ENCODE measurements around the gene TMEM18.

The TMEM18 gene

GRCh38 chr2:675460-675859, 1.7 kb downstream of the TMEM18 start:
- peak overlapping the region; percentile 5 for H4K91ac ChIP-seq (ENCODE audit: low read length)
- peaks cover 18% of the 10 kb centered on the region for H3K79me1 ChIP-seq (replicated peaks; ENCODE audit: low read length, poor library complexity, severe bottlenecking)
- H3K18ac ChIP-seq (ENCODE audit: low read depth in 1 of 2, low read length in 2 of 2), result no peak overlapping the region
- no peak overlapping the region for H2BK120ac ChIP-seq (ENCODE audit: low read depth, low read length)
- H3K23ac ChIP-seq (ENCODE audit: low read length in 2 of 2), result no peak overlapping the region
- H3K14ac ChIP-seq (ENCODE audit: low read length in 2 of 2), result no peak overlapping the region
- H3K4ac ChIP-seq (ENCODE audit: low read depth in 1 of 2, low read length in 2 of 2), result no peak overlapping the region
- H3K36me3 ChIP-seq (ENCODE audit: control insufficient read depth in 1 of 2, insufficient read depth in 2 of 2, low read depth in 1 of 2, low read length in 2 of 2), result peaks cover 16 to 24% of the 10 kb centered on the region in 2 experiments
- no peak overlapping the region for H2BK5ac ChIP-seq (ENCODE audit: low read depth, low read length, poor library complexity, severe bottlenecking)
- peak overlapping the region in 1 of 2 experiments; percentile 89 for H3K4me3 ChIP-seq (ENCODE audit: insufficient read depth in 1 of 2, low read depth in 1 of 2, low read length in 2 of 2)
- no peaks in the 10 kb centered on the region for H3K9me3 ChIP-seq (ENCODE audit: control insufficient read depth, low read length)
- 97% methylated on average over 8 of the region's 9 CpGs for WGBS
- H4K8ac ChIP-seq (ENCODE audit: low read length), result no peak overlapping the region
- peaks cover 21% of the 10 kb centered on the region for H3K4me1 ChIP-seq (ENCODE audit: control insufficient read depth, insufficient read depth, low read depth, low read length)
- peak overlapping the region in 1 of 2 experiments; percentile 23 for H2BK12ac ChIP-seq (ENCODE audit: low read length in 2 of 2)
- no peaks in the 10 kb centered on the region for H3K27me3 ChIP-seq (ENCODE audit: control insufficient read depth in 1 of 2, insufficient read depth in 1 of 2, low read length in 2 of 2)
- peak overlapping the region; percentile 22 for H3K27ac ChIP-seq (ENCODE audit: low read length, poor library complexity, severe bottlenecking)
- H2AFZ ChIP-seq (ENCODE audit: low read depth, low read length), result no peak overlapping the region
- H2BK15ac ChIP-seq (ENCODE audit: low read depth, poor library complexity, severe bottlenecking), result no peak overlapping the region
- no peak overlapping the region for H3K4me2 ChIP-seq (ENCODE audit: low read length, poor library complexity, severe bottlenecking)
- DNase-seq, result no peak
- H2AK5ac ChIP-seq (ENCODE audit: low read length, severe bottlenecking), result peak overlapping the region; percentile 46
- peak overlapping the region; percentile 49 for H3K9ac ChIP-seq (ENCODE audit: low read length)

DNA sequence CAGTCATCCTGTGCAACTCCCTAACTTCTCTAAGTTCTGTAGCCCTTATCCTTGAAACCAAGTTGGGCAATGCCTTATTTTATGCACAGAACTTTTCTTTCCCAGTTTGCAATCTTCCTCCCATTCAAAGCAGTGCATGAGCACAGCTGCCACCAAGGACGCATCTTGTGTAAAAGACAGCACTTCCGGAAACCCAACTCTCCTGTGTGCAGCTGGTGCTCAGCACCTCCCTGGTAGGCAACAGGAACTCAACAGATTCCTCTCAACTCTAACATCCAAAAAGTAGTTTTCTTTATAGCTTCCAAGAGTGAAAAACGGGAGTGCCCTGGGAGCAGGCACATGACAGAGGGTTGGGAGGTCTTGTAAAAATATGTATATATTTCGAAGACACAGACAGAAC, 2.2 kb downstream of the TMEM18 start:
- no peaks in the 10 kb centered on the region for H3K9me3 ChIP-seq (ENCODE audit: control insufficient read depth, low read length)
- no peak overlapping the region for H3K4me3 ChIP-seq (ENCODE audit: insufficient read depth in 1 of 2, low read depth in 1 of 2, low read length in 2 of 2)
- peaks cover 22% of the 10 kb centered on the region for H3K79me1 ChIP-seq (replicated peaks; ENCODE audit: low read length, poor library complexity, severe bottlenecking)
- no peak overlapping the region for H2BK5ac ChIP-seq (ENCODE audit: low read depth, low read length, poor library complexity, severe bottlenecking)
- no peak overlapping the region for H3K27ac ChIP-seq (ENCODE audit: low read length, poor library complexity, severe bottlenecking)
- peaks cover 21% of the 10 kb centered on the region for H3K4me1 ChIP-seq (ENCODE audit: control insufficient read depth, insufficient read depth, low read depth, low read length)
- no peak overlapping the region for H2BK15ac ChIP-seq (ENCODE audit: low read depth, poor library complexity, severe bottlenecking)
- no peak overlapping the region for H4K91ac ChIP-seq (ENCODE audit: low read length)
- no peak overlapping the region for H2AK5ac ChIP-seq (ENCODE audit: low read length, severe bottlenecking)
- DNase-seq, result no peak
- H3K27me3 ChIP-seq (ENCODE audit: control insufficient read depth in 1 of 2, insufficient read depth in 1 of 2, low read length in 2 of 2), result no peaks in the 10 kb centered on the region
- peaks cover 20 to 25% of the 10 kb centered on the region in 2 experiments for H3K36me3 ChIP-seq (ENCODE audit: control insufficient read depth in 1 of 2, insufficient read depth in 2 of 2, low read depth in 1 of 2, low read length in 2 of 2)
- no peak overlapping the region for H4K8ac ChIP-seq (ENCODE audit: low read length)
- H3K4me2 ChIP-seq (ENCODE audit: low read length, poor library complexity, severe bottlenecking), result no peak overlapping the region
- H3K18ac ChIP-seq (ENCODE audit: low read depth in 1 of 2, low read length in 2 of 2), result no peak overlapping the region
- no peak overlapping the region for H3K14ac ChIP-seq (ENCODE audit: low read length in 2 of 2)
- no peak overlapping the region for H3K4ac ChIP-seq (ENCODE audit: low read depth in 1 of 2, low read length in 2 of 2)
- H2BK12ac ChIP-seq (ENCODE audit: low read length in 2 of 2), result no peak overlapping the region
- H2BK120ac ChIP-seq (ENCODE audit: low read depth, low read length), result no peak overlapping the region
- 100% methylated on average over 2 of the region's 4 CpGs for WGBS
- no peak overlapping the region for H3K23ac ChIP-seq (ENCODE audit: low read length in 2 of 2)
- H3K9ac ChIP-seq (ENCODE audit: low read length), result peak overlapping the region; percentile 49
- H2AFZ ChIP-seq (ENCODE audit: low read depth, low read length), result no peak overlapping the region

- H2BK5ac ChIP-seq (ENCODE audit: low read depth, low read length, poor library complexity, severe bottlenecking), result no peak overlapping the region
- no peak overlapping the region for H3K18ac ChIP-seq (ENCODE audit: low read depth in 1 of 2, low read length in 2 of 2)
- H3K79me1 ChIP-seq (replicated peaks; ENCODE audit: low read length, poor library complexity, severe bottlenecking), result peaks cover 25% of the 10 kb centered on the region
- no peak overlapping the region for H4K91ac ChIP-seq (ENCODE audit: low read length)
- no peak overlapping the region for H2AFZ ChIP-seq (ENCODE audit: low read depth, low read length)
- peak overlapping the region; percentile 63 for H3K27ac ChIP-seq (ENCODE audit: low read length, poor library complexity, severe bottlenecking)
- WGBS, result 86% methylated on average over 9 of the region's 9 CpGs
- H3K9ac ChIP-seq (ENCODE audit: low read length), result peak overlapping the region; percentile 22
- H3K4me2 ChIP-seq (ENCODE audit: low read length, poor library complexity, severe bottlenecking), result no peak overlapping the region
- peaks cover 21% of the 10 kb centered on the region for H3K4me1 ChIP-seq (ENCODE audit: control insufficient read depth, insufficient read depth, low read depth, low read length)
- no peak overlapping the region for H3K14ac ChIP-seq (ENCODE audit: low read length in 2 of 2)
- no peak for DNase-seq
- no peak overlapping the region for H2BK12ac ChIP-seq (ENCODE audit: low read length in 2 of 2)
- H2BK120ac ChIP-seq (ENCODE audit: low read depth, low read length), result no peak overlapping the region
- H3K9me3 ChIP-seq (ENCODE audit: control insufficient read depth, low read length), result no peaks in the 10 kb centered on the region
- H3K4ac ChIP-seq (ENCODE audit: low read depth in 1 of 2, low read length in 2 of 2), result no peak overlapping the region
- no peak overlapping the region for H2BK15ac ChIP-seq (ENCODE audit: low read depth, poor library complexity, severe bottlenecking)
- H3K27me3 ChIP-seq (ENCODE audit: control insufficient read depth in 1 of 2, insufficient read depth in 1 of 2, low read length in 2 of 2), result no peaks in the 10 kb centered on the region
- no peak overlapping the region for H2AK5ac ChIP-seq (ENCODE audit: low read length, severe bottlenecking)
- H3K4me3 ChIP-seq (ENCODE audit: insufficient read depth in 1 of 2, low read depth in 1 of 2, low read length in 2 of 2), result no peak overlapping the region
- H3K23ac ChIP-seq (ENCODE audit: low read length in 2 of 2), result no peak overlapping the region
- peaks cover 26 to 28% of the 10 kb centered on the region in 2 experiments for H3K36me3 ChIP-seq (ENCODE audit: control insufficient read depth in 1 of 2, insufficient read depth in 2 of 2, low read depth in 1 of 2, low read length in 2 of 2)
- no peak overlapping the region for H4K8ac ChIP-seq (ENCODE audit: low read length)
Observed at GRCh38 chr2:674321-674985, 2.8 kb downstream of the TMEM18 start.

DNA sequence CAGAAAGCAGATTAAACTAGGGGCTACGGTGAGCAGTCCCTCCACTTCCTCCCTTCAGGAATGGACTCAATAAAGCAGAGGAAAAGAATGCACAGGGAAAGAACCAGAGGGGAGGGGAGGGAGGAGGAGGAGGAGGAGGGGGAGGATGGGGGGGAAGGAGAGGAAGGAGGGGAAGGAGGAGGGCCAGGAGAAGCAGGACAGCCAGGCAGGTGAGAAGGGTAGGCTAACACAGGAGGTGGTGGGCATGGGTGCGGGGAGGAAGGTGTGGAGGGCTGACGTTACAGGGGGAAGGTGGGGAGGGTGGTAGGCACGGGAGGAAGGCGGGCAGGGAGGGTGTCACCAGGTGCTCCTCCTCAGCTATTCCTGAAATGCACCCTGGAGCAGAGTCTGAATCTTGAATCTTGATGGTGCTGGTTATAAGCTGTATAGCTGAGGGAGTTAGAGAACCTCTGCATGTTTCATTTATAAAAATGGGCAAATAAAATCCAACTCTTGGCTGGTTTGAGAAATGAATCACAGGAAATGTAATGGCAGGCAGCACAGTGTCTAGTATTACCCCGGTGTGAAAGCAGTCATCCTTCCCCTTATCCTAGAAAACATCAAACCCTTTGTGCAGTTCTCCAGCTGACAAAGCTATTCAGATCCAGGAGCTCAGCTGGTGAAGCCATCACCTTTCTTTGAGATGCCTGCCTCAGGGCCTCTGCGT, 3.4 kb downstream of the TMEM18 start:
- Histone ChIP-seq H3K9me3 (ENCODE audit: control insufficient read depth, low read length) (no peaks in the 10 kb centered on the region), H4K91ac (ENCODE audit: low read length) (no peak overlapping the region), H2AFZ (ENCODE audit: low read depth, low read length) (no peak overlapping the region), H2AK5ac (ENCODE audit: low read length, severe bottlenecking) (no peak overlapping the region), H3K4me3 (ENCODE audit: insufficient read depth in 1 of 2, low read depth in 1 of 2, low read length in 2 of 2) (no peak overlapping the region), H2BK120ac (ENCODE audit: low read depth, low read length) (no peak overlapping the region), H3K14ac (ENCODE audit: low read length in 2 of 2) (no peak overlapping the region), H2BK12ac (ENCODE audit: low read length in 2 of 2) (no peak overlapping the region), H3K79me1 (replicated peaks; ENCODE audit: low read length, poor library complexity, severe bottlenecking) (peaks cover 25% of the 10 kb centered on the region), H2BK15ac (ENCODE audit: low read depth, poor library complexity, severe bottlenecking) (no peak overlapping the region), H4K8ac (ENCODE audit: low read length) (no peak overlapping the region), H3K9ac (ENCODE audit: low read length) (peak overlapping the region; percentile 22), H3K4ac (ENCODE audit: low read depth in 1 of 2, low read length in 2 of 2) (no peak overlapping the region), H3K27me3 (ENCODE audit: control insufficient read depth in 1 of 2, insufficient read depth in 1 of 2, low read length in 2 of 2) (no peaks in the 10 kb centered on the region), H3K27ac (ENCODE audit: low read length, poor library complexity, severe bottlenecking) (peak overlapping the region; percentile 63), H2BK5ac (ENCODE audit: low read depth, low read length, poor library complexity, severe bottlenecking) (no peak overlapping the region), H3K4me2 (ENCODE audit: low read length, poor library complexity, severe bottlenecking) (no peak overlapping the region), H3K23ac (ENCODE audit: low read length in 2 of 2) (no peak overlapping the region), H3K4me1 (ENCODE audit: control insufficient read depth, insufficient read depth, low read depth, low read length) (peaks cover 22% of the 10 kb centered on the region), H3K36me3 (ENCODE audit: control insufficient read depth in 1 of 2, insufficient read depth in 2 of 2, low read depth in 1 of 2, low read length in 2 of 2) (peaks cover 33 to 35% of the 10 kb centered on the region in 2 experiments), H3K18ac (ENCODE audit: low read depth in 1 of 2, low read length in 2 of 2) (no peak overlapping the region)
- DNase-seq, result no peak
- 80% methylated on average over 6 of the region's 7 CpGs for WGBS

Data from mesenchymal stem cell (in vitro differentiated cells and primary cell).